SU-DHL-6 (cell line): Measurements from ENCODE around the gene GRIK2.

Source experiments
- EZH2phosphoT487 ChIP-seq: fragments of 200-600 bp; sonication (generic), shearing (Covaris generic); conservative IDR thresholded peaks from 2 replicates; pipeline ENCODE4 v1.6.1; 2018; ENCODE audit warnings: mild to moderate bottlenecking, antibody characterized with exemption, low read length, moderate library complexity, mixed read lengths
- TF ChIP-seq, protein P1 (sequence below): fragments of 200-600 bp; sonication (generic); IDR thresholded peaks from one replicate; pipeline ENCODE4 v1.5.1; 2017; ENCODE audit warnings: antibody characterized with exemption, mild to moderate bottlenecking, low read length, moderate library complexity; ENCODE audit not compliant: insufficient read depth, poor library complexity, severe bottlenecking

DNA sequence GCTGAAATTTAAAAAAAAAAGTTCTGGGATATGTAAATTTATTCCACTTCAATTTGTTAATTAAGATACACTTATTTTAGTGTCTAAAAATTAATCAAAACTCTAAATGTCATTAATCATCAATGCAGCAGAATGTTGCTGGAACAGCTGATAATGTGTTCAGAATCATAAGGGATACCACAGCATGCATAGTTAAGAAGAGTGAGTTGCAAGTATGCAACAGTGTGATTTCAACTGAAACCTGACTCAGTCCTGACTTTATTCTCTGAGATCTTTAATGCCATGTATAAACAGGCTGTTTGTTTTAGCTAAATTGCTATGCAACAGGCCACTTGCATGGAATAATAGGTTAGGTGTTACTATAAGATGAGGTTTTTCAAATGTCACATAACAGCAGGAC is 1.4 kb downstream of the GRIK2 start:
- TF ChIP-seq, protein P1, sequence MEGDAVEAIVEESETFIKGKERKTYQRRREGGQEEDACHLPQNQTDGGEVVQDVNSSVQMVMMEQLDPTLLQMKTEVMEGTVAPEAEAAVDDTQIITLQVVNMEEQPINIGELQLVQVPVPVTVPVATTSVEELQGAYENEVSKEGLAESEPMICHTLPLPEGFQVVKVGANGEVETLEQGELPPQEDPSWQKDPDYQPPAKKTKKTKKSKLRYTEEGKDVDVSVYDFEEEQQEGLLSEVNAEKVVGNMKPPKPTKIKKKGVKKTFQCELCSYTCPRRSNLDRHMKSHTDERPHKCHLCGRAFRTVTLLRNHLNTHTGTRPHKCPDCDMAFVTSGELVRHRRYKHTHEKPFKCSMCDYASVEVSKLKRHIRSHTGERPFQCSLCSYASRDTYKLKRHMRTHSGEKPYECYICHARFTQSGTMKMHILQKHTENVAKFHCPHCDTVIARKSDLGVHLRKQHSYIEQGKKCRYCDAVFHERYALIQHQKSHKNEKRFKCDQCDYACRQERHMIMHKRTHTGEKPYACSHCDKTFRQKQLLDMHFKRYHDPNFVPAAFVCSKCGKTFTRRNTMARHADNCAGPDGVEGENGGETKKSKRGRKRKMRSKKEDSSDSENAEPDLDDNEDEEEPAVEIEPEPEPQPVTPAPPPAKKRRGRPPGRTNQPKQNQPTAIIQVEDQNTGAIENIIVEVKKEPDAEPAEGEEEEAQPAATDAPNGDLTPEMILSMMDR, result no peak
- TF ChIP-seq EZH2phosphoT487, result no peak
